GM12892 (cell line): Measurements from ENCODE around the gene TMEM138.

Experiments used
- POLR2A ChIP-seq: IDR thresholded peaks from 2 replicates; pipeline ENCODE4 v1.6.1; 2011; ENCODE audit warnings: low read depth, low read length, control low read depth
- POLR2AphosphoS5 ChIP-seq: IDR thresholded peaks from 2 replicates; pipeline ENCODE4 v1.6.1; 2011; ENCODE audit warnings: low read depth, low read length, control low read depth
- TAF1 ChIP-seq: IDR thresholded peaks from 2 replicates; pipeline ENCODE4 v1.6.1; 2011; ENCODE audit warnings: low read depth, mild to moderate bottlenecking, control low read depth, low read length, borderline replicate concordance

- TF ChIP-seq POLR2AphosphoS5 (no peak), POLR2A (no peak), TAF1 (no peak)
Measured at GRCh38 chr11:61350803-61351202, 11.4 kb upstream of the TMEM138 start.
